ENCODE measurements around the gene DDX42.

The DDX42 gene

DNA sequence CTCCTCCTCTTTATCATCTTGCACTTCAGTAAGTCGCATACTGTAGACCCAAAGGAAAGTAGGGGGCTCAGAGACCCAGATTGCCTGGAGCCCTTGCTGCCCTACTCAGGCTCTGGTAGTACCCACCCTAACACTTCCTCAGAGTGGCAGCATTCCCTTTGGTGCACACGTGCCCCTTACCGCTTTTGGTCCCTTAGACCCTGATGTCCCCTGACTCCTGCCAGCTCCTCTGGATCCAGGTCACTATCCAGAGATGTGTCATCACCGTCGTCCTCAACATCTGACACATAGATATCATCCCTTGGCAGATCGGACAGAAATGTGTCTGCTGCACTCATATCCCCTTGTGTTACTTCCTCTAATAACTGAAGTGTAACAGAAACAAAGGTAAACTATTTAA lies 47.8 kb downstream of the DDX42 start:
- Histone ChIP-seq H3K9me2 (replicated peaks; ENCODE audit: insufficient read depth, low read length) (no peaks in the 10 kb centered on the region), H3F3A (ENCODE audit: insufficient read depth, low read length) (peaks cover 10% of the 10 kb centered on the region), H2AFZ (ENCODE audit: low read length) (no peak overlapping the region), H4K20me1 (ENCODE audit: insufficient read depth, low read length) (no peaks in the 10 kb centered on the region), H3K27me3 (replicated peaks; ENCODE audit: insufficient read depth, low read length) (no peaks in the 10 kb centered on the region), H3K4me1 (ENCODE audit: low read length) (peaks cover 6% of the 10 kb centered on the region; the same call in 1 of the 2 replicates), H3K36me3 (replicated peaks; ENCODE audit: insufficient read depth, low read length) (peaks cover 20% of the 10 kb centered on the region; the same call in 1 of the 2 replicates), H3K79me2 (ENCODE audit: low read length) (peaks cover 50% of the 10 kb centered on the region), H3K4me3 (ENCODE audit: low read length) (no peak overlapping the region), H3K9me3 (replicated peaks; ENCODE audit: insufficient read depth, low read length) (no peaks in the 10 kb centered on the region), H3K27ac (ENCODE audit: low read length) (no peak overlapping the region), H3K9ac (ENCODE audit: low read length) (no peak overlapping the region), H3K4me2 (ENCODE audit: low read depth, low read length) (no peak overlapping the region)
- DNase-seq: no peak
- TF ChIP-seq EZH2 (optimal IDR thresholded peaks at IDR 0.05; ENCODE audit: low read depth, low read length): no peak
- TF ChIP-seq, protein P1, sequence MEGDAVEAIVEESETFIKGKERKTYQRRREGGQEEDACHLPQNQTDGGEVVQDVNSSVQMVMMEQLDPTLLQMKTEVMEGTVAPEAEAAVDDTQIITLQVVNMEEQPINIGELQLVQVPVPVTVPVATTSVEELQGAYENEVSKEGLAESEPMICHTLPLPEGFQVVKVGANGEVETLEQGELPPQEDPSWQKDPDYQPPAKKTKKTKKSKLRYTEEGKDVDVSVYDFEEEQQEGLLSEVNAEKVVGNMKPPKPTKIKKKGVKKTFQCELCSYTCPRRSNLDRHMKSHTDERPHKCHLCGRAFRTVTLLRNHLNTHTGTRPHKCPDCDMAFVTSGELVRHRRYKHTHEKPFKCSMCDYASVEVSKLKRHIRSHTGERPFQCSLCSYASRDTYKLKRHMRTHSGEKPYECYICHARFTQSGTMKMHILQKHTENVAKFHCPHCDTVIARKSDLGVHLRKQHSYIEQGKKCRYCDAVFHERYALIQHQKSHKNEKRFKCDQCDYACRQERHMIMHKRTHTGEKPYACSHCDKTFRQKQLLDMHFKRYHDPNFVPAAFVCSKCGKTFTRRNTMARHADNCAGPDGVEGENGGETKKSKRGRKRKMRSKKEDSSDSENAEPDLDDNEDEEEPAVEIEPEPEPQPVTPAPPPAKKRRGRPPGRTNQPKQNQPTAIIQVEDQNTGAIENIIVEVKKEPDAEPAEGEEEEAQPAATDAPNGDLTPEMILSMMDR (IDR thresholded peaks at IDR 0.05; ENCODE audit: low read length): no peak
- no peak for TF ChIP-seq EZH2phosphoT487 (IDR thresholded peaks at IDR 0.05; ENCODE audit: low read length)

DNA sequence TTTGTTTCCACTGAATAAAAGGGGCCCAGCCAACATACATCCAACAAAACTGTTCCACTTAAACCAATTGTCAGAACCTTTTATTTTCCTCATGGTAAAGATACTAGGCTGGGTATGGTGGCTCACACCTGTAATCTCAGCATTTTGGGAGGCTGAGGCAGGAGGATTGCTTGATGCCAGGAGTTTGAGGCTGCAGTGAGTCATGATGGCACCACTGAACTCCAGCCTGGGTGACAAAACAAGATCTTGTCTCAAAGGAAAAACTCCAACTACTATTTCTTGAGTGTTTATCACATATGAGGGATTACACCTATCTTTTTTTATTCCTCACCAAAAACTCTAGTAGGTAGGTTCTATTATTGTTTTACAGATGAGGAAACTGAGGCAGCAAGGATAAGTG lies 48.6 kb downstream of the DDX42 start:
- peaks cover 14% of the 10 kb centered on the region; the same call in 1 of the 2 replicates for H3K36me3 ChIP-seq (replicated peaks; ENCODE audit: insufficient read depth, low read length)

DNA sequence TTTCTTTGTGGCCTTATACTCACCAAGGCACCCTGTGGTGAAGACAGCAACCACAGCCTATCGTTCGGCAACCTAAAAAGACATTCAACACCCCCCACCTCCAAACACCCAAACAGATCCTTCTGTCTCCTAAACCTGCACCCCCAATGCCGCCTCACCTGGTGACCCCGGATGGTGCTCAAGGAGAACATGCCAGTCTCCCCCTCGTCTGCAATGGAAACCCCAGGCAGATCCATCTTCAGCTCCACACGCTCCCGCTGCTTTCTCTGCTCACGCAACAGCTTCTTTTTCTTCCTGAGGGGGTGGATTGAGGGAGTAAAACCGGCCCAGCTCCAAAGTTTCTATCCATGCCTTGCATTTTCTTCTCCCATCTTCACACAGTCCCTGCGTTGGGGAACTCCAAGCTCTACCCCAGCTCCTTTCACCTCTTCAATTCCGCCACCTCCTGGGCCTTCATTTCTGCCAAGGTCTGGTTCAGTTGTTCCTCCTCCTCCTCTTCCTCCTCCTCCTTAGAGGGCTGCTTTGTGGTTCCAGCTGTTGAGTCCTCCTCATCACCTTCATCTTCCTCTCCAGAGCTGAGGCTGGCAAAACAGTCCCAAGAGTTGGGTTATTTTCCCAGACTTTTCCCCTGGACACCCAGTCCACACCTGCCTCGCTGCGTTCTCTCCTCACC lies 49.8 kb downstream of the DDX42 start:
- no peaks in the 10 kb centered on the region; the same call in 1 of the 2 replicates for H3F3A ChIP-seq (ENCODE audit: insufficient read depth, low read length)
- H3K27ac ChIP-seq (ENCODE audit: low read length): no peak overlapping the region
- peaks cover 52% of the 10 kb centered on the region for H3K79me2 ChIP-seq (ENCODE audit: low read length)
- no peaks in the 10 kb centered on the region for H3K9me2 ChIP-seq (replicated peaks; ENCODE audit: insufficient read depth, low read length)
- TF ChIP-seq, protein P1 (IDR thresholded peaks at IDR 0.05; ENCODE audit: low read length): no peak
- TF ChIP-seq EZH2phosphoT487 (IDR thresholded peaks at IDR 0.05; ENCODE audit: low read length) (no peak), EZH2 (optimal IDR thresholded peaks at IDR 0.05; ENCODE audit: low read depth, low read length) (no peak)
- no peak overlapping the region for H3K9ac ChIP-seq (ENCODE audit: low read length)
- no peaks in the 10 kb centered on the region for H3K27me3 ChIP-seq (replicated peaks; ENCODE audit: insufficient read depth, low read length)
- H3K9me3 ChIP-seq (replicated peaks; ENCODE audit: insufficient read depth, low read length): no peaks in the 10 kb centered on the region
- no peak for DNase-seq
- H2AFZ ChIP-seq (ENCODE audit: low read length): no peak overlapping the region
- H4K20me1 ChIP-seq (ENCODE audit: insufficient read depth, low read length): no peaks in the 10 kb centered on the region
- no peak overlapping the region for H3K4me2 ChIP-seq (ENCODE audit: low read depth, low read length)
- H3K4me3 ChIP-seq (ENCODE audit: low read length): no peak overlapping the region
- peaks cover 10% of the 10 kb centered on the region for H3K4me1 ChIP-seq (ENCODE audit: low read length)
- peaks cover 6% of the 10 kb centered on the region; the same call in 1 of the 2 replicates for H3K36me3 ChIP-seq (replicated peaks; ENCODE audit: insufficient read depth, low read length)

More for the DNA sequence above, 48.6 kb downstream of the DDX42 start:
- H3K27me3 ChIP-seq (replicated peaks; ENCODE audit: insufficient read depth, low read length): no peaks in the 10 kb centered on the region
- no peak overlapping the region for H3K4me3 ChIP-seq (ENCODE audit: low read length)
- H3K9me2 ChIP-seq (replicated peaks; ENCODE audit: insufficient read depth, low read length): no peaks in the 10 kb centered on the region
- no peak overlapping the region for H2AFZ ChIP-seq (ENCODE audit: low read length)
- H4K20me1 ChIP-seq (ENCODE audit: insufficient read depth, low read length): no peaks in the 10 kb centered on the region
- no peak for DNase-seq
- no peak overlapping the region for H3K4me2 ChIP-seq (ENCODE audit: low read depth, low read length)
- H3K9me3 ChIP-seq (replicated peaks; ENCODE audit: insufficient read depth, low read length): no peaks in the 10 kb centered on the region
- H3K27ac ChIP-seq (ENCODE audit: low read length): no peak overlapping the region
- H3K9ac ChIP-seq (ENCODE audit: low read length): no peak overlapping the region
- H3K4me1 ChIP-seq (ENCODE audit: low read length): peaks cover 6% of the 10 kb centered on the region; the same call in 1 of the 2 replicates
- H3F3A ChIP-seq (ENCODE audit: insufficient read depth, low read length): peaks cover 7% of the 10 kb centered on the region; the same call in 1 of the 2 replicates
- TF ChIP-seq, protein P1 (IDR thresholded peaks at IDR 0.05; ENCODE audit: low read length): no peak
- no peak for TF ChIP-seq EZH2 (optimal IDR thresholded peaks at IDR 0.05; ENCODE audit: low read depth, low read length)
- no peak for TF ChIP-seq EZH2phosphoT487 (IDR thresholded peaks at IDR 0.05; ENCODE audit: low read length)
- H3K79me2 ChIP-seq (ENCODE audit: low read length): peaks cover 49% of the 10 kb centered on the region

Measured in MM.1S (cell line).